Pericardium fibroblast (primary cell): ENCODE results near the gene GPSM3. TPM values are rescaled to one million over a fixed set of nuclear protein-coding genes. Genes with fewer than 3 reads are reported as not detected.

ENCODE experiments used
- total RNA-seq: library from RNA; depleted of rRNA; stranded (reverse); fragments of >200 nt; gene quantifications from 2 replicates; pipeline ENCODE4 v1.2.3, GENCODE V29; 2015

The GPSM3 gene
- 0.26 and 4.9 TPM in 2 replicates for total RNA-seq

DNA sequence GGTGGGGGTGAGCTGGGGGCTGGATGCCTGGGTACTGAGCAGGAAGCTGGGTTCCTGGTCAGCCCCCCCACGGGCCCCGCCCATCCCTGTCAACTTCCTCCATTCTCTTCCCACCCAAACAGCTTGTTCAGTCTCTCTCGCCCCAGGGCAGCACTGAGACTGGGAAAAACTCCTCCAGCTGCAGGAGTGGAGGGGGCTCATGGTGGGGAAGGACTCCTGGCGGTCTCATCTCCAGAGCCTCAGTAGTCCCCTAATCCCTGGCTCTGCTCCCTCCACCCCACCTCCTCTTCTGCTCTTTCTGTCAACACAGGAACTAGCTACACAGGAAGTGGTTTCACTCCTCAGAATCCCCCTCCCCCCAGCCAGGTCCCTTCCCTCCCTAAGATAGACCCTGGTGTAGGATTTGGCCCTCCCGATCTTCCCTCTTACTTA, at the start of gene GPSM3:
Gene GPSM3, minus strand, starts transcription at position 36 of the 432 bp plus-strand sequence. CDS start 130 bp downstream, outside the sequence.

GRCh38 chr6:32223258-32224235, 31.1 kb upstream of the GPSM3 start, which contains the start of gene NOTCH4:
TSS of gene NOTCH4 (minus strand) at chr6:32224067. CDS start at chr6:32223928, 139 bp downstream.

GRCh38 chr6:32190054-32190851, 2.2 kb downstream of the GPSM3 start, which contains the start of gene PBX2:
TSS of gene PBX2 (minus strand) at chr6:32190202. CDS start at chr6:32189915, 287 bp downstream.

DNA sequence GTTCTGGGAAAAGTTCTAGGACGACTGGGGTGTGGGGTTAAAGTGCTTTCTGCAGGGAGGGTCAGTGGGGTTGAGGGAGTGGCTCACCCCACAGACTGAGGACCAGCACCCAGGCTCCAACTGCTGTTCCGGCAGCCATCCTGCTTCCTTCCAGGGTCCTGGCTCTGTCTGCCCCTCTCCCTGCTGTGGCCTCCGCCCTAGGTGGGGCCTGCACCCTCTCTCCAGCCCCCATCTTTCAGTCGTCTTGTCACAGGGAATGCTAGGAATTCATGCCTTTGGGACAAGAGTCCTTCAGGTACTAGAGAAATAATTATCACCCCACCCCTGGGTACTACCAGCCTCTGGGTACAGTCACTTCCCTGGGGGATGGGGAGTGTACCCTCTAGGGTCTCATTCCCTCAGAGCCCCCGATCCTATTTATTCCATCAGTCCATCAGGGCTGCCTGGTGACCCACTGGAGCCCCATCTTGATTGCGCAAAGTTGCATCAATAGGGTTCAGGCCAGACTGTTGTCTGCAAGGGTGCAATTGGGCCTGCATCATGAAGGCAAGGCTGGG, 8.3 kb downstream of the GPSM3 start, which contains the start of gene AGER:
Gene AGER, minus strand, starts transcription at position 170 of the 557 bp plus-strand sequence. Its CDS starts 31 bp downstream, at position 139.

DNA sequence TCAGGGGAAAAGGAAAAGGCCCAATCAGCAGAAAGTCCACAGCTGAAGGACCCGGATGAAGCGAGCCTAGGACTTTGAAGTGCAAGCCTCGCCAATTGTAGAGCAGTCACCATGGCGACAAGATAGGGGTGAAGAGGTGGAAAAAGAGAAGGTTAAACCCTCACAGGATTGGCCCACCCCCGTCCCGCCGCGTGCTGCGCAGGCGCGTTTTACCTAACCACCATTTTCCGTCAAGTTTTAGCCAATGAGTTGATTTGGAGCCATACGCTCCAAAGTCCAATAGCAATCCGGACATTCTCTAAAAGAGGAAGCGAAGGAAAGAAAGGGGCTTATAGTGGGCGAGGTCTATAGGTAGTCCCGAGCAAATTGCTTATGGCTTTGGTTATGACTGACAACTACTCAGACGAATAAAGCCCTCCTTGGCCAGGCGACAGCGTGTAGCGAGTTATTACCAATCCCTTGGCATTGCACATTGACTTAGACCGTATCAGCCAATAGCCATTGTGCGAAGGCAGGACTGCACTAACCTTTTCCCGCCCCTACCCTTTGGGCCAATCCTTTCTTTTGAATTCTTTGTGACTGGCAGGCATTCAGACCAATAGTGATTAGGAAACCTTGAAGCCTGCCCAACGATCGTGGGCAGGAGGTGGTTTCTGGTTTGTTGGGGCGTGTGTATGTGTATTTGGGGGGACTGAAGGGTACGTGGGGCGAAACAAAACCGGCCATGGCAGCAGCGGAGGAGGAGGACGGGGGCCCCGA, 14.5 kb downstream of the GPSM3 start, which contains the start of gene RNF5:
Gene RNF5, plus strand, starts transcription at position 618 of the 759 bp plus-strand sequence. Its CDS starts 107 bp downstream, at position 725.

GRCh38 chr6:32175711-32176475, 16.6 kb downstream of the GPSM3 start, which contains the start of gene AGPAT1:
TSS of gene AGPAT1 (minus strand) at chr6:32176084. CDS start at chr6:32171496, 4,588 bp downstream.

GRCh38 chr6:32164295-32164694, 28.1 kb downstream of the GPSM3 start, which contains the start of gene EGFL8:
TSS of gene EGFL8 (plus strand) at chr6:32164595. CDS start at chr6:32166166, 1,571 bp downstream.

DNA sequence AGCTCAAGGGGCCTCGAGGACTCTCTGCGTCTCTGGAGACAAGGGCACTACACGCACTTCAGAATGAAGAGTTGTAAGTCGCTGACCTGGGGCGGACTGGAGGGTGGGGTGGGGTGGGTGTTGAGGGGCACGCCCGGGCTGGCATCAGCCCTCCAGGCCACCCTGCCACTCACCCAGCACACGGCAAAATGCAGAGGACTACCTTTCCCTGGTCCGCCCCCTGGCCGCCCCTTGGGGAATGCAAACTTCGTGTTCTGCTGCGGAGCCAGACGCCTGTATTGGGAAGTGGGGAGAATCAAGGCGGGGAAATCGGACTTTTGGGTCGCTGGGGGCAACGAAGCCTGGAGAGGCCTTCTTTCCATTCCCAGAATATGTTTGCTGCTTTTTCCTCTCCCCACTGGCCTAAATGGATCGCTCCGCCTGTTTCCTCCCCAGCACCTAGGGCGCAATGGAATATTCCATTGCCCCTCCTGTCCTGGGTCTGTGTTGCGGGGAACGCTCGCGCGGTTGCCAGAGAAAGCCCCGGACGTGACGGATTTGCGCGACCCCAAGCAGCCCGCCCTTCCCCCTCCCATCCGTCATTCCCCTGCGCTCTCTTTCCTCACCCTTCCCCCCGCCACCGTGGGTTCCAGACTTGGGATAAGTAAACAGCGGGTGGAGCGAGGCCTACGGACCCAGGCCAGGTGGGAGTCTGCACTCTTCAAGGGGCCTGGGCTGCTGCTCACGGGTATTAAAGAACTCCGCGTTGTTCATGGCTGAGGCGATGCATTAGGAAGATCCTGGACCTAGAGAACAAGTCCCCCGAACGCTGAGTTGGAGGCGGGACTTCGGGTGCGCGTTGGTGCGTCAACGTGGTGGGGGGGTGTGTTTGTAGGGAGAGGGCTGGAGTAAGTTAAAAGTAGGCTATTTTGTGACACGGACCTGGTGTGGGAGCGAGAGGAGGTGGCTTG, 38.6 kb downstream of the GPSM3 start, which contains the start of gene PPT2:
Gene PPT2, plus strand, starts transcription at position 578 of the 950 bp plus-strand sequence. CDS start 454 bp downstream, outside the sequence.

DNA sequence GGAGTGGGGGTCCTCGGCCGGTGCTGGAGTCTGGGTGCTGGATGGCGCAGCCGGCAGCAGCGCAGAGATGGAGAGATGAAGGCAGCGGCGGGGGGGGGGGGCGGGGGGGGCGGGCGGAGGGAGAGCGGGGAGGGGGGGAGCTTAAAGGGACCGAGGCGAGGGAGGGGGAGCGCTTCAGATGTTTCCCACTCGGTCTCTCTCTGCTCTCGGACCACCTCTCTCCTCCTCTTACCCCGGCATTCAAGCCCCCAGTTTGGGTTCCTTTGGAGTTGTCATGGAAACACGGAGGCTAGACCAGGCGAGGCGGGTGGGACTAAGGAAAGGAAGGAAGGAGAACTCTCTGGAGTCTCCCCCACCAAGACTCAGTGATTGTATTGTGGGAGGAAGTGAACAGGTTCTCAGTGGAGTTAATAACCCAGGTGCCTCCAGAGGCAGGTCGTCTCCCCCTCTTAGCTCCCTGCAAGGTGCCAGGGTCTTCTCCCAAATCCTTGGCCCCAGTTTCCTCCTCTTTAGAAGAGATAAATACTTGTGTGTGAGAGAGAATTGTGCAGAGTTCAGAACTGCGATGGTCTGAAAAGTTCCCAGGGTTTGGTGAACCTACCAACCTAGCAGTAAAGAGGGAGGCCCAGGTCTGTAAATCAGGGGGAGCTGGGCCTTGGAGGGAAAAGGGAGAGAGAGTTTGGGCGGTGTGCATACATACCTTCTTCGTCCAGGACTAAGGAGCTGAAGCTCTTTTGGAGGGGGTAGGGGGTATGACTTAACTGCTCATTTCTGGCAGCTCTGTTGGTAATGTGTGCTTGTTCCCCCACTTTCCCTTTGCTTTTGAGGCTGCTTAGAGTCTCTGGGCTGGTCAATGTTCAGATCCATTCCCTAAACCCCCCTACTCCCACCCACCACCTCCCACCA, 40.3 kb downstream of the GPSM3 start, which contains the start of gene PRRT1:
Gene PRRT1, minus strand, starts transcription at position 77 of the 906 bp plus-strand sequence. CDS start 112 bp downstream, outside the sequence.

Other genes with a start within 250 kb of the GPSM3 start
- gene CFB, start 246.5 kb downstream of the GPSM3 start, total RNA-seq, result 11.4 and 11.6 TPM in 2 replicates
- 73.6 and 83.6 TPM in 2 replicates for gene NELFE, start 233.7 kb downstream of the GPSM3 start, total RNA-seq
- gene SKIC2, start 233.5 kb downstream of the GPSM3 start, total RNA-seq, result 34.1 and 37.6 TPM in 2 replicates
- gene DXO, start 220.5 kb downstream of the GPSM3 start, total RNA-seq, result 13.5 and 15.4 TPM in 2 replicates
- gene C4A, start 210.6 kb downstream of the GPSM3 start, total RNA-seq, result 6.9 and 30.7 TPM in 2 replicates
- 14.6 and 48.8 TPM in 2 replicates for gene C4B, start 177.8 kb downstream of the GPSM3 start, total RNA-seq
- 0.23 and 1.3 TPM in 2 replicates for gene CYP21A2, start 154.2 kb downstream of the GPSM3 start, total RNA-seq
- gene TNXB, start 83.3 kb downstream of the GPSM3 start, total RNA-seq, result 108 and 240 TPM in 2 replicates
- gene ATF6B, start 64.4 kb downstream of the GPSM3 start, total RNA-seq, result 17.6 and 17.9 TPM in 2 replicates
- 2.1 and 3.4 TPM in 2 replicates for gene FKBPL, start 62.4 kb downstream of the GPSM3 start, total RNA-seq
- 0.47 and 0.85 TPM in 2 replicates for gene PRRT1, start 40.7 kb downstream of the GPSM3 start, total RNA-seq
- 12.1 and 16.1 TPM in 2 replicates for gene PPT2, start 38.5 kb downstream of the GPSM3 start, total RNA-seq
- gene EGFL8, start 28.0 kb downstream of the GPSM3 start, total RNA-seq, result 1.6 and 3.7 TPM in 2 replicates
- gene AGPAT1, start 16.6 kb downstream of the GPSM3 start, total RNA-seq, result 65.4 and 84.0 TPM in 2 replicates
- gene RNF5, start 14.2 kb downstream of the GPSM3 start, total RNA-seq, result 23.2 and 53.2 TPM in 2 replicates
- gene AGER, start 8.4 kb downstream of the GPSM3 start, total RNA-seq, result 0.43 and 0.82 TPM in 2 replicates
- gene PBX2, start 2.4 kb downstream of the GPSM3 start, total RNA-seq, result 33.6 and 45.0 TPM in 2 replicates
- 0.70 and 1.4 TPM in 2 replicates for gene NOTCH4, start 31.4 kb upstream of the GPSM3 start, total RNA-seq
- gene TSBP1, start 179.3 kb upstream of the GPSM3 start, total RNA-seq, result not detected in 2 replicates
- gene BTNL2, start 214.5 kb upstream of the GPSM3 start, total RNA-seq, result not detected in 2 replicates
- not detected in 2 replicates for gene HLA-DRA, start 247.2 kb upstream of the GPSM3 start, total RNA-seq